Measurements from ENCODE around the gene ZSCAN5C. TPM values are rescaled to one million over a fixed set of nuclear protein-coding genes. Genes with fewer than 3 reads are reported as not detected.

ZSCAN5C gene, protein sequence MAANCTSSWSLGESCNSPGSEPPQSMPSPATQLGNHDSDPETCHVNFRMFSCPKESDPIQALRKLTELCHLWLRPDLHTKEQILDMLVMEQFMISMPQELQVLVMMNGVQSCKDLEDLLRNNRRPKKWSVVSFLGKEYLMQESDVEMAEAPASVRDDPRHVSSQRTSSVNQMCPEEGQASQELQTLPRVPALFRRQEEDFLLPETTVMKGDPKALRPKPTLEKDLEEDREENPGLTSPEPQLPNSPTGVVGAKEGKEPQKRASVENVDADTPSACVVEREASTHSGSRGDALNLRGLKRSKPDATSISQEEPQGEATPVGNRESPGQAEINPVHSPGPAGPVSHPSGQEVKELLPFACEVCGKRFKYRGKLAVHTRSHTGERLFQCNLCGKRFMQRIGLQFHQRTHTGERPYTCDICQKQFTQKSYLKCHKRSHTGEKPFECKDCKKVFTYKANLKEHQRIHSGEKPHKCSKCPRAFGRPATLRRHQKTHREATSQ
- total RNA-seq, result not detected
- polyA plus RNA-seq, result not detected

DNA sequence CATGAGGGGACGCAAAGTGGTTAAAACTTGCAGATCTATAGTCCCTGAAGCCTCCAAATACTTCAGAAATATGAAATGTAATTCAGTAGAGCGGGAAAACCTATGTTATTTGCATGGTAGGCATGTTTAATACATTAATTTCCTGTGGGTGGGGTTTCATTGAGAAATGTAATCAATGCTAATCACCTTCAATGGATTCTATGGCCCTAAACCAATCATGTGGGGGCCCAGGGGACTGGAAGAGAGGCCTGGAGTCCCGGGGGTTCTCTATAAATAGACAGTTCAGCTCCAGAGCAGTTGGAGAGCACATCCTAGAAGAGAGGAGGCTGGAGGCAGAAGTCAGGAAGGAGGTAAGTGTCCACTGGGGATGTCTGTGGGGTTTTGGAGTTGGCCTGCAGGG lies at the start of gene ZSCAN5C:
Gene ZSCAN5C, plus strand, starts transcription at position 301 of the 400 bp plus-strand sequence. CDS start 3,641 bp downstream, outside the sequence.
- Mint-ChIP-seq H3K27me3 (peaks cover 8 to 17% of the 10 kb centered on the region in 2 donors), H3K36me3 (no peaks in the 10 kb centered on the region), H3K9me3 (no peaks in the 10 kb centered on the region), H3K4me3 (no peak within 1 kb of the TSS), H3K4me1 (no peaks in the 10 kb centered on the region), H3K27ac (peak within 1 kb of the TSS in 1 of 8 donors; percentile 15)
- H3K4me3 ChIP-seq (ENCODE audit: low read length), result no peak within 1 kb of the TSS
- no peaks in the 10 kb centered on the region for H3K27me3 ChIP-seq (ENCODE audit: insufficient read depth, low read length, poor library complexity, severe bottlenecking)
- H3K27ac ChIP-seq (ENCODE audit: low read depth, low read length), result no peak within 1 kb of the TSS
- ChIA-PET CTCF (no interaction called here), POLR2A (no interaction called here)
- no peaks in the 10 kb centered on the region for H3K4me1 ChIP-seq (ENCODE audit: insufficient read depth, low read length)
- H3K36me3 ChIP-seq (ENCODE audit: insufficient read depth, low read length), result no peaks in the 10 kb centered on the region
- H3K9me3 ChIP-seq (ENCODE audit: low read length), result no peaks in the 10 kb centered on the region
- DNase-seq, result no peak

DNA sequence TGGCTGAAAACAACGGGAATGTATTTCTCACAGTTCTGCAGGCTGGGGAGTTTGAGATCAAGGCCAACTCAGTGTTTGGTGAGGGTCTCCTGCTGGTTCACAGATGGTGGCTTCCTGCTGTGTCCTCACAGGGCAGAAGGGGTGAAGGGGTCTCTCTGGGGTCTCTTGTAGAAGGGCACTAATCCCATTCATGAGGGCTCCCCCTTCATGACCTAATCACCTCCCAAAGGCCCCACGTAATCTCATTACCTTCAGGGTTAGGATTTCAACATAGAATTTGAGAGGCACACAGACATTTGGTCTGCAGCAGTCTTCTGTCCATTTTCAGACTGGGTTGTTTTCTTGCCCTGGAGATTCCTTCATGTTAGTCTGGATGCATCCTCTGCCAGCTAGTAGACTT lies 49.4 kb upstream of the ZSCAN5C start:
- Histone ChIP-seq H3K36me3 (ENCODE audit: insufficient read depth, low read length) (no peaks in the 10 kb centered on the region), H3K4me1 (ENCODE audit: insufficient read depth, low read length) (no peaks in the 10 kb centered on the region), H3K27me3 (ENCODE audit: insufficient read depth, low read length, poor library complexity, severe bottlenecking) (no peaks in the 10 kb centered on the region), H3K4me3 (ENCODE audit: low read length) (no peak overlapping the region), H3K9me3 (ENCODE audit: low read length) (no peaks in the 10 kb centered on the region), H3K27ac (ENCODE audit: low read depth, low read length) (no peak overlapping the region)
- no peak for DNase-seq
- ChIA-PET POLR2A (no interaction called here), CTCF (no interaction called here)
- no peaks in the 10 kb centered on the region for H3K27me3 Mint-ChIP-seq
- H3K9me3 Mint-ChIP-seq, result no peaks in the 10 kb centered on the region
- H3K4me3 Mint-ChIP-seq, result no peak overlapping the region
- H3K4me1 Mint-ChIP-seq, result peaks cover 9 to 22% (median 11%) of the 10 kb centered on the region in 3 donors
- H3K27ac Mint-ChIP-seq, result peak overlapping the region in 1 of 8 donors; percentile 91
- peaks cover 11 to 62% (median 22%) of the 10 kb centered on the region in 3 donors for H3K36me3 Mint-ChIP-seq

DNA sequence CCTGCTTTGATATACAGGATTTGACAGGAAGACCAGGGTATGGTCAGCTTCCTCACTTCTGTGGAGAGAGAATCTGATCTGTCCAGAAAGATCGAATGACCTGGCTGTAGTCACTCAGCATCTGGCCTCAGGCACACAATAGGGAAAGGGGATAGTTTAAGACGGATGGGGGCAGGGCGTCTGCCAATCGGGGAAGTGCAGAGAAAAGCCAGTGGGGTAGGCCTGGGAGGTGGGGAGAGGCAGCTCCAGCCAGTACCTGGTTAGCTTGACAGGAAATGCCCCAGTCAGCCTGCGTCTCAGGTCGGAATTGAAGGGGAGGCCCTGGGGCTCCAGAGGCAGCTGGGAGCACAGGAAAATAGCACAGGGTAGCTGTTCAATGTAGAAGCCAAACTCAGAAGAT lies 48.6 kb upstream of the ZSCAN5C start:
- Histone ChIP-seq H3K4me3 (ENCODE audit: low read length) (no peak overlapping the region), H3K9me3 (ENCODE audit: low read length) (no peaks in the 10 kb centered on the region), H3K36me3 (ENCODE audit: insufficient read depth, low read length) (no peaks in the 10 kb centered on the region), H3K27ac (ENCODE audit: low read depth, low read length) (no peak overlapping the region), H3K4me1 (ENCODE audit: insufficient read depth, low read length) (no peaks in the 10 kb centered on the region), H3K27me3 (ENCODE audit: insufficient read depth, low read length, poor library complexity, severe bottlenecking) (no peaks in the 10 kb centered on the region)
- Mint-ChIP-seq H3K4me1 (peaks cover 8 to 22% (median 11%) of the 10 kb centered on the region in 3 donors), H3K4me3 (no peak overlapping the region), H3K36me3 (peaks cover 11 to 62% (median 20%) of the 10 kb centered on the region in 3 donors), H3K9me3 (no peaks in the 10 kb centered on the region), H3K27me3 (no peaks in the 10 kb centered on the region), H3K27ac (peak overlapping the region in 4 of 8 donors; percentile 1 to 66 (median 33))
- DNase-seq, result no peak
- ChIA-PET POLR2A (no interaction called here), CTCF (no interaction called here)

DNA sequence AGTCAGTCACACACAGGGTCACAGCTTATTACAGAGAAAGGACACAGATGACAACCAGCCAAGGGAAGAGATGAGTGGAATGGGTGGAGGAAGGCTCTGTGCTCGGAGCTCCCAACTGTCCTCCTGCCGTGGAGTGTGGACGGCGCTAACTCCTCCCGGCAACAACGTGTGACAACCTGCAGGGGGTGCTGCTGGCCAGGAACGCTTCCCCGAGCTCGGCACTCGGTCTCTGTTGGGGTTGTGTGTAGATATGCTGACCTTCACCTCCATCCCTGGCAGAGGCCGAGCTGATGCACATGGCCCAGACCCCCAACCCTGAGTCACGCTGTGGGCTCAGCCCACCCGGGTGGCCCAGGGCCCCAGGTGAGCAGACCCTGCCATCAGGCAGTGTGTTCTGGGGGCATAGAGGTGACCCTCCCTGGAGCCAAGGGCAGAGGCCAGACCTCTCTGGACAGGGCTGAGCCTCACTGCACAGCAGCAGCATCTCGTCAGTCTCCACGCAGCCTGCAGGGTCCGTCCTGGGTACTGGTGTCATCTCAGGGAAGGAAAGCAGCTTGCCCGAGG lies 46.9 kb upstream of the ZSCAN5C start:
- peaks cover 6 to 17% (median 7%) of the 10 kb centered on the region in 3 donors for H3K4me1 Mint-ChIP-seq
- peaks cover 11 to 62% (median 20%) of the 10 kb centered on the region in 3 donors for H3K36me3 Mint-ChIP-seq
- H3K4me3 Mint-ChIP-seq, result no peak overlapping the region
- no peaks in the 10 kb centered on the region for H3K27me3 Mint-ChIP-seq
- Histone ChIP-seq H3K4me1 (ENCODE audit: insufficient read depth, low read length) (no peaks in the 10 kb centered on the region), H3K9me3 (ENCODE audit: low read length) (no peaks in the 10 kb centered on the region), H3K36me3 (ENCODE audit: insufficient read depth, low read length) (peaks cover 6% of the 10 kb centered on the region), H3K27ac (ENCODE audit: low read depth, low read length) (no peak overlapping the region), H3K4me3 (ENCODE audit: low read length) (no peak overlapping the region), H3K27me3 (ENCODE audit: insufficient read depth, low read length, poor library complexity, severe bottlenecking) (no peaks in the 10 kb centered on the region)
- ChIA-PET POLR2A (no interaction called here), CTCF (interaction anchor here (1.4 kb wide), 1 partner anchor 17 kb away, joined by 3 read pairs; no protein-coding TSS in a partner anchor)
- H3K9me3 Mint-ChIP-seq, result no peaks in the 10 kb centered on the region
- DNase-seq, result no peak
- peak overlapping the region in 1 of 8 donors; percentile 23 for H3K27ac Mint-ChIP-seq

DNA sequence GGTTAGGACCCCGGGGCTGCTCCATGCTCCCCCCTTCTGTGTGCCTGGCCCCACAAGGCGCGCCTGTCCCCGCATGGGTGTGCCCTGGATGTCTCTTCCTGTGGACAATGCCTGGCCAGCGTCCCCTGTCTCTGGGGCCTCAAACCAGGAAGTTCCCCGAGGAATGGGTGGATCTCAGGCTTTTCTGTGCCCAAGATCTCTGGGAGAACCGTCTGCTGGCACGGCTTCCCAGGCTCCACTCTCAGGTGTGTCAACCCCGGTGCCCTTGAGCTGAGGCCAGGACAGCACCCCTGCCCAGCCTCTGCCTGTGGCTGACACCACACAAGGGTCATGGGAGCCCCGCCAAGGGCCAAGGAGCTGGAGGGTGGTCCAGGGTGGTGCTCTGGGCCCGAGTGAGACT lies 45.3 kb upstream of the ZSCAN5C start:
- CTCF ChIA-PET, result no interaction called here
- no peaks in the 10 kb centered on the region for H3K9me3 Mint-ChIP-seq

DNA sequence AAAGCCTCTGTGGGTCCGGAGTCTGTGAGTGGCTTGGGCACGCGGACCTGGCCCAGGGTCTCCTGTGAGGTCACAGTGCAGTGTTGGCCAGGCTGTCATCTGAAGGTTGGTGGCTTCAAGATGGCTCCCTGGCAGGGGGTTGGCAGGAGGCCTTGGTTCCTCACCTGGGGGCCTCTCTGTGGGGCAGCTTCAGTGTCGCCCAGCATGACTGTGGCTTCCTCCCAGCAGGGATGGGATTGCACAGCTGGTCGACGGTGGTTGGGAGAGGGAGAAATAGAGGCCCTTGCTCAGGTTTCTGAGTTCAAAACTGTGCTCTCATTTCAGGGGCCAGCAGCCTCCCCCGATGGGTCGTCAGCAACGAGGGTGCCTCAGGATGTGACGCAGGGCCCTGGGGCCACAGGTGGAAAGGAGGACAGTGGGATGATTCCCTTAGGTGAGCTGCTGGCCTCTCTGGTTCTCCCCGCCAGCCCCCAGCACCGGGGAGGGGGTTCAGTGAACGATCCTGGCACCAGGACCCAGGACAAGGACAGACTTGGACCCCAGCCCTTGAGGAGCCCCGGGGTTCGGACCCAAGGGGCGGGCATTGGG lies 43.8 kb upstream of the ZSCAN5C start:
- ChIA-PET POLR2A (no interaction called here), CTCF (no interaction called here)
- Mint-ChIP-seq H3K27ac (no peak overlapping the region), H3K36me3 (peaks cover 8 to 64% (median 13%) of the 10 kb centered on the region in 3 donors), H3K27me3 (peaks cover 0 to 2% of the 10 kb centered on the region in 2 donors), H3K4me1 (peaks cover 0 to 8% (median 2%) of the 10 kb centered on the region in 3 donors), H3K9me3 (no peaks in the 10 kb centered on the region), H3K4me3 (no peak overlapping the region)
- DNase-seq, result no peak
- Histone ChIP-seq H3K27ac (ENCODE audit: low read depth, low read length) (no peak overlapping the region), H3K4me1 (ENCODE audit: insufficient read depth, low read length) (no peaks in the 10 kb centered on the region), H3K9me3 (ENCODE audit: low read length) (no peaks in the 10 kb centered on the region), H3K4me3 (ENCODE audit: low read length) (no peak overlapping the region), H3K27me3 (ENCODE audit: insufficient read depth, low read length, poor library complexity, severe bottlenecking) (no peaks in the 10 kb centered on the region), H3K36me3 (ENCODE audit: insufficient read depth, low read length) (peaks cover 6% of the 10 kb centered on the region)

More for the DNA sequence above, 45.3 kb upstream of the ZSCAN5C start:
- Mint-ChIP-seq H3K36me3 (peaks cover 8 to 70% (median 18%) of the 10 kb centered on the region in 3 donors), H3K27me3 (peaks cover 0 to 2% of the 10 kb centered on the region in 2 donors), H3K4me1 (peaks cover 4 to 14% (median 4%) of the 10 kb centered on the region in 3 donors), H3K27ac (no peak overlapping the region), H3K4me3 (no peak overlapping the region)
- no peaks in the 10 kb centered on the region for H3K27me3 ChIP-seq (ENCODE audit: insufficient read depth, low read length, poor library complexity, severe bottlenecking)
- H3K4me1 ChIP-seq (ENCODE audit: insufficient read depth, low read length), result no peaks in the 10 kb centered on the region
- H3K9me3 ChIP-seq (ENCODE audit: low read length), result no peaks in the 10 kb centered on the region
- no peak for DNase-seq
- no peak overlapping the region for H3K4me3 ChIP-seq (ENCODE audit: low read length)
- POLR2A ChIA-PET, result no interaction called here
- H3K36me3 ChIP-seq (ENCODE audit: insufficient read depth, low read length), result peaks cover 6% of the 10 kb centered on the region
- H3K27ac ChIP-seq (ENCODE audit: low read depth, low read length), result no peak overlapping the region

DNA sequence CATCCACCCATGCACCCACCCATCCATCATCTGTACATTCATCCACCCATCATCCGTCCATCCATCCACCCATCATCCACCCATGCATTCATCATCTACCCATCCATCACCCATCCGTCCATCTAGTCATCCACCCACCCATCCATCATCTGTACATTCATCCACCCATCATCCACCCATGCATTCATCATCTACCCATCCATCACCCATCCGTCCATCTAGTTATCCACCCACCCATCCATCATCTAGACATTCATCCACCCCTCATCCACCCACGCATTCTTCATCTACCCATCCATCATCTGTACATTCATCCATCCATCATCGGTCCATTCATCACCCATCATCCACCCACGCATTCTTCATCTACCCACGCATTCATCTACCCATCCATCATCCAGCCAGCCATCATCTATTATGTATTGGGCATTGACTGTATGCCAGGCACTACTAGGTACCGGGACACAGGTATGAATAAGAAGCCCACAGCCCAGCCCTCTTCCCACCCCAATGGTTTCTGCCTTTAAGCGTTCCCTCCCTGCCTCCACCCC lies 43.0 kb upstream of the ZSCAN5C start:
- Histone ChIP-seq H3K27ac (ENCODE audit: low read depth, low read length) (no peak overlapping the region), H3K4me3 (ENCODE audit: low read length) (no peak overlapping the region), H3K4me1 (ENCODE audit: insufficient read depth, low read length) (no peaks in the 10 kb centered on the region), H3K9me3 (ENCODE audit: low read length) (no peaks in the 10 kb centered on the region), H3K36me3 (ENCODE audit: insufficient read depth, low read length) (peaks cover 6% of the 10 kb centered on the region), H3K27me3 (ENCODE audit: insufficient read depth, low read length, poor library complexity, severe bottlenecking) (no peaks in the 10 kb centered on the region)
- Mint-ChIP-seq H3K4me3 (no peak overlapping the region), H3K27me3 (peaks cover 0 to 2% of the 10 kb centered on the region in 2 donors), H3K27ac (no peak overlapping the region), H3K36me3 (peaks cover 8 to 58% (median 8%) of the 10 kb centered on the region in 3 donors), H3K4me1 (peaks cover 0 to 2% (median 0%) of the 10 kb centered on the region in 3 donors), H3K9me3 (no peaks in the 10 kb centered on the region)
- no peak for DNase-seq
- POLR2A ChIA-PET, result no interaction called here
- CTCF ChIA-PET, result no interaction called here

Data from CD8-positive, alpha-beta memory T cell (primary cell).